HL-60 (cell line): ENCODE data around the gene SEPSECS.

Experiments
- DNase-seq, 2 experiments: peaks; one replicate each; pipeline ENCODE4 v3.0.0-alpha.2; 2010 to 2020; ENCODE audit warnings: low read depth in 1 of 2, low spot score in 1 of 2
- H3K27ac ChIP-seq: fragments of 250-450 bp; sonication (Bioruptor Pico); replicated peaks from 2 replicates; pipeline ENCODE4 v1.5.1; 2020; ENCODE audit warnings: mild to moderate bottlenecking, moderate library complexity
- H3K27me3 ChIP-seq: fragments of 250-450 bp; sonication (Bioruptor Pico); 2 replicates; pipeline ENCODE4 v1.5.1; 2021; ENCODE audit warnings: mild to moderate bottlenecking, moderate library complexity; ENCODE audit not compliant: insufficient read depth, poor library complexity, severe bottlenecking
- H3K4me3 ChIP-seq: replicated peaks from 2 replicates; pipeline ENCODE4 v1.5.1; 2011; ENCODE audit warnings: mild to moderate bottlenecking, control low read depth, low read length; ENCODE audit not compliant: insufficient read depth
- CTCF ChIP-seq: IDR thresholded peaks from one replicate; pipeline ENCODE4 v1.5.1; 2011; ENCODE audit warnings: low read length, control low read depth, inconsistent platforms; ENCODE audit not compliant: insufficient read depth
- GABPA ChIP-seq: IDR thresholded peaks from 2 replicates; pipeline ENCODE4 v1.6.1; 2012; ENCODE audit warnings: low read depth
- POLR2AphosphoS5 ChIP-seq: IDR thresholded peaks from 2 replicates; pipeline ENCODE4 v1.6.1; 2012; ENCODE audit warnings: low read depth
- SPI1 ChIP-seq: IDR thresholded peaks from 2 replicates; pipeline ENCODE4 v1.6.1; 2012; ENCODE audit warnings: low read depth, mild to moderate bottlenecking, borderline replicate concordance
- TF ChIP-seq, protein P1 (sequence below): IDR thresholded peaks from 2 replicates; pipeline ENCODE4 v1.6.1; 2012; ENCODE audit warnings: low read depth; ENCODE audit not compliant: insufficient replicate concordance

SEPSECS gene

GRCh38 chr4:25075851-25076250 lies 84.4 kb downstream of the SEPSECS start:
- no peak overlapping the region for H3K27ac ChIP-seq
- TF ChIP-seq, protein P1, sequence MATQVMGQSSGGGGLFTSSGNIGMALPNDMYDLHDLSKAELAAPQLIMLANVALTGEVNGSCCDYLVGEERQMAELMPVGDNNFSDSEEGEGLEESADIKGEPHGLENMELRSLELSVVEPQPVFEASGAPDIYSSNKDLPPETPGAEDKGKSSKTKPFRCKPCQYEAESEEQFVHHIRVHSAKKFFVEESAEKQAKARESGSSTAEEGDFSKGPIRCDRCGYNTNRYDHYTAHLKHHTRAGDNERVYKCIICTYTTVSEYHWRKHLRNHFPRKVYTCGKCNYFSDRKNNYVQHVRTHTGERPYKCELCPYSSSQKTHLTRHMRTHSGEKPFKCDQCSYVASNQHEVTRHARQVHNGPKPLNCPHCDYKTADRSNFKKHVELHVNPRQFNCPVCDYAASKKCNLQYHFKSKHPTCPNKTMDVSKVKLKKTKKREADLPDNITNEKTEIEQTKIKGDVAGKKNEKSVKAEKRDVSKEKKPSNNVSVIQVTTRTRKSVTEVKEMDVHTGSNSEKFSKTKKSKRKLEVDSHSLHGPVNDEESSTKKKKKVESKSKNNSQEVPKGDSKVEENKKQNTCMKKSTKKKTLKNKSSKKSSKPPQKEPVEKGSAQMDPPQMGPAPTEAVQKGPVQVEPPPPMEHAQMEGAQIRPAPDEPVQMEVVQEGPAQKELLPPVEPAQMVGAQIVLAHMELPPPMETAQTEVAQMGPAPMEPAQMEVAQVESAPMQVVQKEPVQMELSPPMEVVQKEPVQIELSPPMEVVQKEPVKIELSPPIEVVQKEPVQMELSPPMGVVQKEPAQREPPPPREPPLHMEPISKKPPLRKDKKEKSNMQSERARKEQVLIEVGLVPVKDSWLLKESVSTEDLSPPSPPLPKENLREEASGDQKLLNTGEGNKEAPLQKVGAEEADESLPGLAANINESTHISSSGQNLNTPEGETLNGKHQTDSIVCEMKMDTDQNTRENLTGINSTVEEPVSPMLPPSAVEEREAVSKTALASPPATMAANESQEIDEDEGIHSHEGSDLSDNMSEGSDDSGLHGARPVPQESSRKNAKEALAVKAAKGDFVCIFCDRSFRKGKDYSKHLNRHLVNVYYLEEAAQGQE, result no peak
- TF ChIP-seq SPI1 (no peak), CTCF (no peak), GABPA (no peak), POLR2AphosphoS5 (no peak)
- no peak overlapping the region for H3K4me3 ChIP-seq
- no peak for DNase-seq
- no peaks in the 10 kb centered on the region for H3K27me3 ChIP-seq

DNA sequence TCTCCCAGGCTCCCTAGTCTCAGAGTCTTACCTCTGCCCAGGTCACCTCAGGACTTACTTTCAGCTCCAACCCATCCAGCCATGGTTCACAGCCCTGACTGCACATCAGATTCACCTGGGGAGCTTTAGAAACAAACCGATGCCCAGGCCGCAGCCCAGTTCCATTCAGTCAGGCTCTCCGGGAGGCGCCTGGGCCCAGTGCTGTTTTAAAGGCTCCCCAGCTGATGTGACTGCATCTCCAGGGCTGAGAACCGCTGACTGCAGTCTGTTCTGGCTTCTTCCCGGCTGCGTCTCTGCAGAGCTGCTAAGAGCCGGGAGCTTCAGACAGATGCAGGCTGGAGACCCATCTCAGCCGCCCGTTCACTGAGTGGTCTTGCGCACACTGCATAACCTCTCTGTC lies 85.1 kb downstream of the SEPSECS start:
- no peak overlapping the region for H3K4me3 ChIP-seq
- H3K27me3 ChIP-seq, result no peaks in the 10 kb centered on the region
- no peak overlapping the region for H3K27ac ChIP-seq
- TF ChIP-seq CTCF (no peak), GABPA (no peak), POLR2AphosphoS5 (no peak), SPI1 (no peak)
- TF ChIP-seq, protein P1, result no peak
- DNase-seq, result no peak

- TF ChIP-seq SPI1 (no peak), GABPA (no peak), POLR2AphosphoS5 (no peak), CTCF (no peak)
- TF ChIP-seq, protein P1, result no peak
- Histone ChIP-seq H3K27ac (no peak overlapping the region), H3K4me3 (no peak overlapping the region), H3K27me3 (peaks cover 2% of the 10 kb centered on the region)
- no peak for DNase-seq
Measured at GRCh38 chr4:25070545-25070944, 89.7 kb downstream of the SEPSECS start.
